ENCODE measurements around the gene MAN2A2. TPM values are rescaled to one million over a fixed set of nuclear protein-coding genes. Genes with fewer than 3 reads are reported as not detected.

Gene MAN2A2
- total and polyA plus RNA-seq, 2 donors (not counting 3 experiments of a cell fraction or from before 2014, with no cell fraction given): 60.9 to 77.7 TPM

DNA sequence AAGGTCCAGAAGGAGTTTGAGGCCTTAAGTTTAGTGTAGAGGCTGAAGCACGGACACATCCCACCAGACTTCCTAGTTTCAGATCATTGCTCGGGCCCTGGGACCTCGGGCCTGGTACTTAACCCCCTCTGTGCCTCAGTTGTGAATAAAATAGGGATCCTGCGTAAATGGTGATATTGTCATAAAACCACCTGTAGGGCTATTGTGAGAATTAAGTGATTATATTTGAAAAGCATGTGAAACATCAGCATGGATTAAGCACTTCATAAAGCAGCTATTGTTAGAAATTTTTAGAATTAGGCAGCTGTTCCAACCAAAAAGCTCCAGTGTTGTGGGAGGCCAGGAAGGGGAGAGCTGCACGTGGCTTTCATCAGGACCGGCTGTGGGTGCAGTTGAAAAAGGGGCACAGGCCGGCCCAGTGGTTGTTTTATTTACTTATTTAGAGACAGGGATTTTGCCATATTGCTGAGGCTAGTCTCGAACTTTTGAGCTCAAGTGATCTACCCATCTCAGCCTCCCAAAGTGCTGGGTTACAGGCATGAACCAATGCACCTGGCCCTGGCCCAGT is 56.0 kb downstream of the MAN2A2 start:
- ChIA-PET POLR2A (no interaction called here), CTCF (interaction anchor here (1.1 to 6.9 kb wide), 6 partner anchors 12 to 314 kb away, joined by 3 to 155 read pairs (median 52); partner anchors contain the start of gene HDDC3)
- H4K20me1 ChIP-seq (replicated peaks; ENCODE audit: control insufficient read depth, extremely low read depth, insufficient read depth, low read length): no peaks in the 10 kb centered on the region
- intact Hi-C loops (cut with micrococcal nuclease) (no loop called here), dilution Hi-C loops (cut with MboI; ENCODE audit: extremely low pct_ligation_motif_present, low sequenced_read_pairs) (no loop called here)
- no peak overlapping the region for H3K4me2 ChIP-seq (ENCODE audit: insufficient read depth, low read length)
- DNase-seq (ENCODE audit: low read depth, low spot score): no peak
- no peak overlapping the region for H3K4me3 ChIP-seq (replicated peaks in 1 of 3; ENCODE audit: insufficient read depth in 1 of 3, low read depth in 1 of 3, low read length in 3 of 3)
- no TSS peak for BruUV-seq (replicated peaks)
- H3K27me3 ChIP-seq (ENCODE audit: control insufficient read depth in 2 of 2, insufficient read depth in 2 of 2, low read length in 2 of 2): no peaks in the 10 kb centered on the region
- no peaks in the 10 kb centered on the region for H3K9me1 ChIP-seq (replicated peaks; ENCODE audit: control insufficient read depth, extremely low read depth, insufficient read depth, low read length)
- H3K4me1 ChIP-seq (ENCODE audit: control insufficient read depth, extremely low read depth, insufficient read depth, low read length): peaks cover 13% of the 10 kb centered on the region
- H2AFZ ChIP-seq (ENCODE audit: low read depth, low read length): no peak overlapping the region
- no peak for TF ChIP-seq GATA2 (IDR thresholded peaks at IDR 0.05; ENCODE audit: insufficient read depth, insufficient read length, low read depth, low read length)
- no peak for TF ChIP-seq MAX (IDR thresholded peaks at IDR 0.05; ENCODE audit: insufficient read depth, insufficient read length)
- TF ChIP-seq JUN (IDR thresholded peaks at IDR 0.05; ENCODE audit: borderline replicate concordance, insufficient read depth, insufficient read length, low read depth): no peak
- TF ChIP-seq FOS (IDR thresholded peaks at IDR 0.05; ENCODE audit: borderline replicate concordance, insufficient read depth, low read length): no peak
- TF ChIP-seq, protein P1, sequence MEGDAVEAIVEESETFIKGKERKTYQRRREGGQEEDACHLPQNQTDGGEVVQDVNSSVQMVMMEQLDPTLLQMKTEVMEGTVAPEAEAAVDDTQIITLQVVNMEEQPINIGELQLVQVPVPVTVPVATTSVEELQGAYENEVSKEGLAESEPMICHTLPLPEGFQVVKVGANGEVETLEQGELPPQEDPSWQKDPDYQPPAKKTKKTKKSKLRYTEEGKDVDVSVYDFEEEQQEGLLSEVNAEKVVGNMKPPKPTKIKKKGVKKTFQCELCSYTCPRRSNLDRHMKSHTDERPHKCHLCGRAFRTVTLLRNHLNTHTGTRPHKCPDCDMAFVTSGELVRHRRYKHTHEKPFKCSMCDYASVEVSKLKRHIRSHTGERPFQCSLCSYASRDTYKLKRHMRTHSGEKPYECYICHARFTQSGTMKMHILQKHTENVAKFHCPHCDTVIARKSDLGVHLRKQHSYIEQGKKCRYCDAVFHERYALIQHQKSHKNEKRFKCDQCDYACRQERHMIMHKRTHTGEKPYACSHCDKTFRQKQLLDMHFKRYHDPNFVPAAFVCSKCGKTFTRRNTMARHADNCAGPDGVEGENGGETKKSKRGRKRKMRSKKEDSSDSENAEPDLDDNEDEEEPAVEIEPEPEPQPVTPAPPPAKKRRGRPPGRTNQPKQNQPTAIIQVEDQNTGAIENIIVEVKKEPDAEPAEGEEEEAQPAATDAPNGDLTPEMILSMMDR (IDR thresholded peaks at IDR 0.05; ENCODE audit: extremely low read depth in 1 of 2, insufficient read depth in 1 of 2, low read depth in 1 of 2, low read length in 2 of 2): no peak
- TF ChIP-seq POLR2AphosphoS5 (IDR thresholded peaks at IDR 0.05; ENCODE audit: insufficient read depth, low read depth, low read length): no peak
- no peak for TF ChIP-seq MYC (IDR thresholded peaks at IDR 0.05; ENCODE audit: low read depth, low read length)
- TF ChIP-seq POLR2A (IDR thresholded peaks at IDR 0.05; ENCODE audit: low read depth, low read length): no peak
- TF ChIP-seq EZH2 (IDR thresholded peaks at IDR 0.05; ENCODE audit: borderline replicate concordance, low read depth, low read length, severe bottlenecking): no peak
- H3K36me3 ChIP-seq (ENCODE audit: control insufficient read depth in 2 of 2, extremely low read depth in 1 of 2, insufficient read depth in 2 of 2, low read length in 2 of 2): peaks cover 1 to 4% of the 10 kb centered on the region in 2 experiments
- no peaks in the 10 kb centered on the region for H3K9me3 ChIP-seq (replicated peaks; ENCODE audit: control insufficient read depth, insufficient read depth, low read length)
- H3K27ac ChIP-seq (ENCODE audit: insufficient read depth, low read depth, low read length): no peak overlapping the region
- peaks cover 3% of the 10 kb centered on the region for H3K79me2 ChIP-seq (ENCODE audit: control insufficient read depth, insufficient read depth, low read length)
- FAIRE-seq: no peak
- H3K9ac ChIP-seq (replicated peaks; ENCODE audit: extremely low read depth, insufficient read depth, low read length): no peak overlapping the region
